NT2/D1 (cell line): ENCODE measurements around the gene ZBTB24.

Experiments
- SUZ12 ChIP-seq: IDR thresholded peaks from 2 replicates; pipeline ENCODE4 v1.6.1; 2011; ENCODE audit not compliant: insufficient read length, insufficient read depth; ENCODE audit errors: extremely low read depth
- YY1 ChIP-seq: IDR thresholded peaks from 2 replicates; pipeline ENCODE4 v1.6.1; 2011; ENCODE audit not compliant: insufficient read length, insufficient read depth
- ZNF274 ChIP-seq: IDR thresholded peaks from 2 replicates; pipeline ENCODE4 v1.6.1; 2011; ENCODE audit warnings: mild to moderate bottlenecking, low read depth, low read length

- TF ChIP-seq SUZ12 (no peak), ZNF274 (no peak), YY1 (no peak)
Observed at GRCh38 chr6:109483735-109484057, 677 bp upstream of the ZBTB24 start.
